Activated CD4-positive, alpha-beta T cell treated with anti-CD3 and anti-CD28 coated beads, Interleukin-2, amount 50 U/mL, for 24 hours (primary cell): ENCODE data around the gene CRIP2.

Experiments used
- DNase-seq, 2 donors: peaks; one replicate each; pipeline ENCODE4 v3.0.0-alpha.2; 2020; ENCODE audit warnings: low read depth in 1 of 2, low spot score in 1 of 2

The CRIP2 gene

DNA sequence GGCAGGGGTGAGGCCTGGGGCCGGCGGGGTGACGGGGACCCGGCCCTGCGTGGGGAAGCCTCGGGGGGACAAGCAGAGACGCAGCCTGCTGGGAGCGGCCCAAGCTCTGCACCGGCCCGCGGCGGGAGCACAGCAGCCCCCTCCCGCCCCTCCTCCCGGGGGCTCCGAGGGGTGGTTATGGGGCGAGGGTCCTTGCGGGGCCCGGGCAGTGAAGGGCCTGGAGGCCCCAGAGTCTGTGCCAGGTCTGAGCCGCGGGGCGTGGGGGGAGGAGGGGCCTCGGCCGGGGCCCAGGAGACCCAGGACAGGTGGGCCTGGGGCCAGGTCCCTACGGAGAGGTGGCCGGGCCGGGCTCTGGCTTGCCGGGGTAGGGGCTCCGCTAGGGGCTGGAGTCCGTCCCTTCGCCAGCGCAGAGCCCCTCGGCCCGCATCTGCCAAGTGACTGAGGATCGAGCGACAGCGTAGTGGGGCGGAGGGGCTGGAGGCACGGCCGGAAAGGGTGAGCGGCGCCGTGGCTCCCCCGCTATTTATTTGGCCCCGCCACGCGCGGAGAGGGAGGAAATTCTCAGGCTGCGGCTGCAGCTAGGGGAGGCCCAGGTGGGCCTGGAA is 52.3 kb downstream of the CRIP2 start:
- DNase-seq = no peak

DNA sequence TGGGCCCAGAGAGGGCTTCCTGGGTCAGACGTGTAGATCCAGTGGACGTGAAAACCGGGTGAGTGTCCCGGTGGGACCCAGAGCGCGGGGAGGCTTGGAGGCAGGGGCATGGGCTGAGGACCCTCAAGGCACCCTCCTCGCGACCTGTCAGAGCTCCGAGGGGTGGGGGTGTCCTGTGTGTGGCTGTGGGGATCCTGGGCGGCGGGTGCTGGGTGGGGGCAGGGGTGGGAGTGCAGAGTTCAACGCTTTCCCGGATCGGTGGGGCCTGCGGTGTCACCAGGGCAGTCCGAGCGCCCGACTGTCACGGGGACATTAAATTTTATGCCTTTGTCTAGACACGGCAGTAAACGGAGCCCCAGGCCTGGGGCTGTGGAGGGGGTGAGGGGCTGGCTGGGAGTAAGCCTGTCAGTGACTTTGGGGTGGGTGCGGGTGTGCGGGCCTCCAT is 52.8 kb downstream of the CRIP2 start:
- DNase-seq = no peak

DNA sequence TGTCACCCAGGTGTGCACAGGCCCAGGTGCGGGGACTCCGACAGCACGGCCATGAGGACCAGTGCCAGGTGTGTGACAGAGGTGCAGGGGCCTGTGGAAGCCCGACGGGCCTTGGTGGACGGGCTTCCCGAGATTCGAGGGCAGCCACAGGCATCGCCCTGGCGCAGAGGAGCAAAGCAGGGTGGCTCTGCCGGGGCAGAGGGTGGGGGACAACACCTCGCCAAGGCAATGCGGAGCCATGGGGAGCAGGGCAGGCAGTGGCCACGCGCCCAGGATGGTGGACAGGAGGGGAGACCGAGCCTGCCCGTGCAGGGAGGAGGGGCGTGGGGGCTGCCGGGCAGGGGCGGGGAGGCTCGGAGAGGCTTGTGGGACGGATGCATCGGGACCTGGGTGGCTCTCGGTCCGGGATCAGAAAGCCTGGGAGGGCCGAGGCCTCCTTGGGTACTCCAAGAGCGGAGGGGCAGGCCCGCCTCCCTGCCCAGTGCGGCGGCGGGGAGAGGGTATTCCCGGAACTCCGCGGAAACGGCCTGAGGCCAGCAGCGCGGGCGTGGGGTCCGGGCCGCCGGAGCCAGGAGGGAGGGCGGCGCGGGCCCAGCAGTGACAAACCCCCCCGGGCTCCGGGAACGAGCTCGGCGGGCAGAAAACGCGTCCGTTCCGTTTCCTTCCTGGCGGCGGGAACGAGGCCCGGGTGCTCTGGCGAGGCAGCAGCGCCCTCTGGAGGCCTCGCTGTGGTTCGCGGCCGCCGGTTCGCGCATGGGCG is 53.4 kb downstream of the CRIP2 start:
- DNase-seq = peak; percentile 66 to 76

DNA sequence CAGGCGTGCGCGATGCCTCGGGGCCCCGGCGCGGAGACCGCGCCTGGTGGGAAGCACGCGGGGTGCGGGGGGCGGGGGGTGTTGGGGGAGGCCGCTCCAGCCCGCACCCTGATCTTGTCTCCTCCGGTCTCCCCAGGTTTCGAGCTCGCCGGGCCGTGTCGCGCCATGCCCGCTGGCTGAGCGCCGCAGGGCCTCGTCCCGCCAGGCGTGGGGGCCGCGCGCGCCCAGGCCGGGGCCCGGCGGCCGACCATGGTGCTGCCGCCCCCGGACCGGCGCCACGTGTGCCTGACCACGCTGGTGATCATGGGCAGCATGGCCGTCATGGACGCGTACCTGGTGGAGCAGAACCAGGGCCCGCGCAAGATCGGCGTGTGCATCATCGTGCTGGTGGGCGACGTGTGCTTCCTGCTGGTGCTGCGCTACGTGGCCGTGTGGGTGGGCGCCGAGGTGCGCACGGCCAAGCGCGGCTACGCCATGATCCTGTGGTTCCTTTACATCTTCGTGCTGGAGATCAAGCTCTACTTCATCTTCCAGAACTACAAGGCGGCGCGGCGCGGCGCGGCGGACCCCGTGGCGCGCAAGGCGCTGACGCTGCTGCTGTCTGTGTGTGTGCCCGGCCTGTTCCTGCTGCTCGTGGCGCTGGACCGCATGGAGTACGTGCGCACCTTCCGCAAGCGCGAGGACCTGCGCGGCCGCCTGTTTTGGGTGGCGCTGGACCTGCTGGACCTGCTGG is 54.1 kb downstream of the CRIP2 start:
- DNase-seq = peak in 1 of 2 donors; percentile 48

DNA sequence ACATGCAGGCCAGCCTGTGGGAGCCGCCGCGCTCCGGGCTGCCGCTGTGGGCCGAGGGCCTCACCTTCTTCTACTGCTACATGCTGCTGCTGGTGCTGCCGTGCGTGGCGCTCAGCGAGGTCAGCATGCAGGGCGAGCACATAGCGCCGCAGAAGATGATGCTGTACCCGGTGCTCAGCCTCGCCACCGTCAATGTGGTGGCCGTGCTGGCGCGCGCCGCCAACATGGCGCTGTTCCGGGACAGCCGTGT is 54.6 kb downstream of the CRIP2 start:
- peak in 1 of 2 donors; percentile 22 for DNase-seq
